ENCODE data around the gene RAD52.
"Not testable (repeated sequence)": the region's sequence is repeated elsewhere in the genome, so short reads cannot be mapped to it uniquely, and the experiment has no call there.

Gene RAD52

DNA sequence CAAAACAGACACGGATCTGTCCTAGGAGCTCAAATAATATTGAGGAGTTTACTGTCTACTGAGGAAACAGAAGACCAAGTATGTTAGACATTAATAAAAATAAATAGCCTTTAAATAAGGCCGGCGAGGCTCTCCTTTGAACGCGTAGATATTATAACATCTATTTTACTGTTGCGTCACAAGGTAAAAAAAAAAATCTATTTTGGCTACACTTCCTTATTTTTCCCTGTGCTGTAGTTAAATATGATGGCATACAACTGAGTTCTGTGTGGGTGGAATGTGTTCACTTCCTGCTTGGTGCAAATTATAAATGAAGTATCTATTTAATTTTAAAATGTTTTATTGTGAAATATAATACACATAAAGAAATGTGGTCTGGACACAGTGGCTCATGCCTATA is 17.2 kb upstream of the RAD52 start:
- DNase-seq: no peak

- DNase-seq: no peak
Observed at GRCh38 chr12:958588-959123, 9.2 kb upstream of the RAD52 start.

DNA sequence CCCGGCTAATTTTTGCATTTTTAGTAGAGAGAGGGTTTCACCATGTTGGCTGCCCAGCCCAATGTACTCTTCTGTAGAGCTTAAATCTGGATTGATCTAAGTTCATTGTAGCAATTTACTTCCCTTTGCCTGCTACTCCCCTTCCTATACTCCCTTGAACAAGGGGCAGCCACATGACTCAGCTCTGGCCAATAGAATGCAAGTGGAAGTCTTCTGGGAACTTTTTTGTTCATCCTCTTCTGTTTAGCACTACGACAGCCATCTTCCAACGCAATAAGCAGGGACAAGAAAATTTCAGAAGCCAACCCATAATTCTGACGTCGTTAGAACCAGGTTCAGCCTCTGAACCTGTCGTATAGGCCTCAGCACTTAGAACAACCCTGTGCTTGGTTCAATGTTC is 6.4 kb upstream of the RAD52 start:
- no peak for DNase-seq

GRCh38 chr12:954741-955140 is 5.2 kb upstream of the RAD52 start:
- no peak for DNase-seq

GRCh38 chr12:953776-954175 is 4.3 kb upstream of the RAD52 start:
- DNase-seq: peak; percentile 41

DNA sequence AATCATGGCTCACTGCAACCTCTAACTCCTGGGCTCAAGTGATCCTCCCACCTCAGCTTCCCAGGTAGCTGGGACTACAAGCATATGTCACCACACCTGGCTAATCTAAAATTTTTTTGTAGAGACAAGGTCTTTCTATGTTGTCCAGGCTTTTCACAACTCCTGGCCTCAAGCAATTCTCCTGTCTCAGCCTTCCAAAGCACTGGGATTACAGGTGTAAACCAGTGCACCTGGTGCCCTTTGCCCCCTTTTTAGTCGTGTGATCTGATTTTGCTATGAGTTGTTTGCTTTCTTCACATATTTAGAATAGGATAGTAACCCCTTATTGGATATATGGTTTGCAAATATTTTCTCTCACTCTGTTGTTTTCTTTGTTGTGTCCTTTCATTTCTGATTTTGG is 1.7 kb upstream of the RAD52 start:
- no peak for DNase-seq

GRCh38 chr12:948238-948637 is 1.3 kb downstream of the RAD52 start:
- DNase-seq: peak; percentile 15

DNA sequence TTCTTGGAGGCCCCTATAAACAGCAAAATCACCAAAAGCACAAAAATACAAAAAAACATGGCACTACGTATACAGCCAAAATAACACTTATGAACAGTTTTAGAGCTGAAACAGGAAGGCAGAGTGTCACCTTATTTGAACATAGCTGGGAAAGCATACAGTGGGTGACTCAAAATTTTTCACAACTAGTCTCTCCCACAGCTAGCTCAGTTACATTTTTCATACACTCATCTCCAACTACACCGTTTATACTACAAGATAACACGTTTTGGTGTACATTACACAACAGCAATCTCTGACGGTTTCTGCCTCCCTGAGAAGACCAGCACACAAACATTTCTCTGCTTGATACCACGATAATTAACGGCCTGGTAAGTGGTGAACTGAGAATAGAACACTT is 2.9 kb downstream of the RAD52 start:
- peak; percentile 14 for DNase-seq

GRCh38 chr12:946212-946611 is 3.3 kb downstream of the RAD52 start:
- DNase-seq: no peak

DNA sequence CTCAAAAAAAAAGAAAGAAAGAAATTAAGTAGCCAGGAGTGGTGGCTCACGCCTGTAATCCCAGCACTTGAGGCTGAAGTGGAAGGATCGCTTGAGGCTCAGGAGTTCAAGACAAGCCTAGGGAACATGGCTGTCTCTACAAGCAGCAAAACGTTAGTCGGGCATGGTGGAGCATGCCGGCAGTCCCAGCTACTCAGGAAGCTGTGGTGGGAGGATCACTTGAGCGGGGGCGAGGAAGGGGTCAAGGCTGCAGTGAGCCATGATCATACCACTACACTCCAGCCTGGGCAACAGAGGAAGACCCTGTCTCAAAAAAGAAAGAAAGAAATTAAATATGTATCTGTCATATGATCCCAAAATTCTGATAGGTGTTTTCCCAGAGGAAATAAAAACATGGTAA is 5.3 kb downstream of the RAD52 start:
- no peak for DNase-seq

- no peak for DNase-seq
Observed at GRCh38 chr12:943051-943450, 6.4 kb downstream of the RAD52 start.

- DNase-seq: no peak
Observed at GRCh38 chr12:938810-939209, 10.7 kb downstream of the RAD52 start.

DNA sequence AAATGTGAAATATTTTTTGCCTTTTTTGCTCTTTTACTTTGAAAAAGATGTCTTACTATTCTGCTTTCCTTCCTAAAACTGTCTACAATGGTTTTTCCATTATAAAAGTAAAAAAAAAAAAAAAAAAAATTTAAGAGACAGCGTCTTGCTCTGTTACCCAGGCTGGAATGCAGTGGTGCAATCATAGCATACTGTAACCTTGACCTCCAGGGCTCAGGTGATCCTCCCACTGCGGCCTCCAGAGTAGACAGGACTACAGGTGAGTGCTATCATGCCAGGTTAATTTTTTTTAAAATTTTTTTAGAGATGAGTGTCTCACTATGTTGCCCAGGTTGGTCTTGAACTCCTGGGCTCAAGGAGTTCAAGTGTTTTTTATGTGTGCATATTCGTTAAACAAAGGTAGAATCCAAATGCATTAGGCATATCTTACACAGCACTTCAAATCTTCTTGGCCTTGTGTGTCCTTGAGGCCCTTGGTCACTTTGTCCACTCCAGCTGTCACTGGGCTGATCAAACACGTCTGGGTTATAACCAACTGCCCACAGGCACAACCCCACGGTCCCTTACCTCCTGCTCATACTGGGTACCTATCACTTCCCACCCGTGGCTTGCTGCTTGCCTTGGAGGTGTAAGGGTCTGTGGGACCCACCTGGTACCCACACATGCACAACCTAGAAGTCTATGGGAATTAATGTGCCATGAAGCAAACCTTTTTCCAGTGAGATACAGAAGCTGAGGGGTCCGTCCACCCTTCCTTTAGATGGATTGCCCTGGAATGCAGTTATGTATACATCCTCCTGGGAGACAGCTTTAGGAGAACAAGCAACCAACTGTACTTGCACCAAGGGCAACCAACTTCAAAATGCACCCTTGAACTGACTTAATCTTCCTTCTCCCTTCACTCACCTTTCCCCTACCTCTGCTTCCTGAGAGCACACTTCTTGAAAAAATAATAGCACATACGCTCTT is 12.8 kb downstream of the RAD52 start:
- no peak for DNase-seq

- DNase-seq: not testable (repeated sequence)
Observed at GRCh38 chr12:935891-936290, 13.6 kb downstream of the RAD52 start.

GRCh38 chr12:931591-931990 is 17.9 kb downstream of the RAD52 start:
- no peak for DNase-seq

DNA sequence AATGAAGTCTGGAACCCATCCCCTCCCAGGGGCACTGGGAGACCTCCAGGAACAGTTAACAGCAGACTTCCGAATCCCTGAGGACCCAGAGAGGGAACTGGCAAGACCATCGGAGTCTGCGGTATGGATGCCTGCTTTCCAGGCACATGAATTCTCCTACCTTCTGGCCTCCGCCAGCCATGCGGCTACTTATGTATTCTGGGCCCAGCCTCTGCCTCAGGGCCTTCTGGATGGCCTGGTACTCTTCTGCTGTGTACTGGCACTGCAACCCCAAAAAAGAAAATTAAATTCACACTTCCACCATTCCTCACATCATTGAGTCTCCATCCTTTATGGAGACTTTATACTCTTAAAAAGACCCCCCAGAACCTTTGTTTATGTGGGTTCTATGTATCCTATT is 18.4 kb downstream of the RAD52 start:
- DNase-seq: no peak

DNA sequence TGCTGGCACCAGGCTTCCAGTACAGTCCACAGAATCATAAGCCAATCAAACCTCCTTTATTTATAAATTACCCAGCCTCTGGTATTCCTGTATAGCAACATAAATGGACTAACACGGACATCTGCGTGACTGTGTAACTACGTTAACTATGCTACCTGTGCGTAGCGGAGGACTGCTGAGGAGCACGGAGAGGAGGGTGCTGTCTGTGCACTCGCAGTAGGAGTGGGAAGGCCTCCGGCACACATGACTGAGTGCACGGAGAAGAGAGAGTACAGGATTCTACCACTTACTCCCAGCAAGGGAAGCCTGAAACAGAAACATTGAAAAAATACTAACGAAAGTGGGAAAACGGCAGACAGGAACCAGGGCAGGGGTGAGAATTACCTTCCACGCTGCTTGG is 22.9 kb downstream of the RAD52 start:
- no peak for DNase-seq

GRCh38 chr12:922285-922684 is 27.2 kb downstream of the RAD52 start:
- DNase-seq: no peak

GRCh38 chr12:920676-921075 is 28.8 kb downstream of the RAD52 start:
- no peak for DNase-seq

- no peak for DNase-seq
Observed at GRCh38 chr12:916712-917445, 32.6 kb downstream of the RAD52 start.

DNA sequence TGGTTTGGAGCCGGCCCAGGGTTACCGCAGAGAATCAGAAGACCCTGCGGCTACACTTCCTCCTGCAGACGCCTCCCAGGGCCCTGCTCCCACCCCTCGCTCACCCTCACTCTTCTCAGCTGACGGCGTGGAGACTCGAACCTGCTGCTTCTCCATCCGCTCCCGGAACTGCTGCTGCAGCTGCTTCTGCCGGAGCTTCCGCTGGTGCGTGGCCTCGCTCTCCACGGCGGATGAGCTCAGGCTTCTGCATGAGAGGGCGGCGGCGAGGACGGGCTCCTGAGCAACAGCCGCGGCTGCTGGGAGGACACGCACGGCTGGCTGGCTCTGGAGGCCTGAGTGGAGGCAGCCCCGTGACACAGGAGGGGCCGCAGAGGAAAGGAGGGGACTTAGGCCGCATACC is 33.3 kb downstream of the RAD52 start:
- no peak for DNase-seq

GRCh38 chr12:915090-915489 is 34.4 kb downstream of the RAD52 start:
- DNase-seq: no peak

DNA sequence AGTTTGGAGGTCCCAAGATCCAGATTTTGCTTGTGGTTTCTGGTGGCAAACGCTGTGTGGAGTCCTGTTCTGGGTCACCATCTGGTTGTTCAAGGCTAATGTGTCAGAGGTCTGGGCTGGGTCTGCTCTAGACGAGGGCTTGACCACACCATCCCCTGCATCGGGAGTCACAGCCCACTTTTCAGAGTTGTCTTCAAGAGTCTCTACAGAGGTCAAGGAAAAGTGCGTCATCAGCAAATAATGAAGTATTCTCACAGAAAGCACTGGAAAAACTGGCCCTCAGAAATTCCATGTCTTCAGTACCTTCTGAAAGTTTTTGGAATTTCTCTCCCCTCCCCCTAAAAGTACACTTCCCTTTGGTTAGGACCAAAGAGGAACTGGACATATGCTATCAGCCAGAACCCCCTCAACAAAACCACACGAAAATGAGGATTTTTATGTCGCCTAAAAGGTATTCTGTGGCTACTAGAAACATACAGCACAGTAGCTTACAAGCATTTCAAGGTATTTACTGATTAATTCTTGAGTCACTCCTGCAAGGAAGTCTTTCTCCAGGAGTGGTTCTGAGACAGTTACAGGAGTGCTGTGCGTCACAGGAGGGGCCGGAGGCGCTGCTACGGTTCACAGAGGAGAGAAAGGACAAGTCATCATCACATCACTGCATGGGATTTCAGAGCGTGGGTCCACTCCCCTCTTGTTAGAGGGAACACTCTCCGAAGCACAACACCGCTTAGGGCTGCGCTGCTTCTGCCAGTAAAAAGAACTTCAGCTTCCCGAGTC is 35.4 kb downstream of the RAD52 start:
- DNase-seq: no peak
